ENCODE data around the gene ARNT2.
"Not testable (repeated sequence)": the region's sequence is repeated elsewhere in the genome, so short reads cannot be mapped to it uniquely, and the experiment has no call there.

Gene ARNT2

DNA sequence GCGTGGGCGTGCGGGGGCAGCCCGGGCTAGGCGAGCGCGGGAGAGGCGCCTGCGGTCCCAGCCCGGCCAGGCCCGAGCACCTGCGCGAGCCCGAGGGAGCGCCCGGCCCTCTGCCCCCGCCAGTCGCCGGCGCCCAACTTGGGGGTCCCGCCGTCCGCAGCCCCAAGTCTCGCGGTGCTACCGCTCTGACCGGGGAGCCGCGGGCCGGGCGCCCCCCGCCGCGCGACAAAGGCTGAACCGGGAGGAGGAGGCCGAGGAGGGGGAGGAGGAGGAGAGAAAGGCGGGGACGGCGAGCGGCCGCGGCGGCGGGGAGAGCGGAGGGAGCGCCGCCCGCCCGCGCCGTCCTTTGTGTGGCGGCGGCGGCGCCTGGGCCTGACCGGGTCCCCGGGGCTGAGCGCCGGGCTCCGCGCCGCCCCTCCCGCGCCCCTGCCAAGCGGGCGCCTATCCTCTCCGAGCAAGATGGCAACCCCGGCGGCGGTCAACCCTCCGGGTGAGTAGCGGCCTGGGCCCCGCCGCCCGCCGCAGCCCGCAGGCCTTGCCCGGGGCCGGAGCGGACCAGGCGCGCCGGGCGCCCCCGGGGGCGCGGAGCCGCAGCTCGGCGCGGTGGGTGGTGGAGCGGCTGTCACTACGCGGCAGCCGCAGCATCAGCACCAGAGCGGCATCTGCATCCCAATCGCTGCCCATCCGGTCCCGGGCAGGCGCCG, at the start of gene ARNT2:
TSS of gene ARNT2 (plus strand) at position 326 of the 704 bp plus-strand sequence. CDS start at position 460, 134 bp downstream.
- no peak for DNase-seq

DNA sequence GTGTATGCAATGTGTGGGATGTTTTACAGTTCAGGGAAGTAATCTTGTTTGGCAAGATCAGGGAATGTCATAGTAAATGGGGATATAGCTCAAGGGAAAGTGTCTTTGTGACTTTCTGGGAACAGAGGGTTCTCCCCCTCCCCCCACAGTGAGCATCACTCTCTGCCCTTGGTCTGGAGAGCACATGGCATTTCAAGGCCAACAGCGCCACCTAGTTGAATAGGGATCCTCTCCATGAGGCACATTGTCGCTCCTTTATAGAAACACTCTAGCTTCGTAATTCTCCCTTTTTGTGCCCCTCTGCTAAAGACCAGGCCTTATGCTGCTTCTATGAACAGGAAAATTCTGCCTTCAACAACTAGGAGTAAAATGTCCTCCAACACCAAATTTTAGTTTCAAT, 37.1 kb upstream of the ARNT2 start:
- DNase-seq = no peak

DNA sequence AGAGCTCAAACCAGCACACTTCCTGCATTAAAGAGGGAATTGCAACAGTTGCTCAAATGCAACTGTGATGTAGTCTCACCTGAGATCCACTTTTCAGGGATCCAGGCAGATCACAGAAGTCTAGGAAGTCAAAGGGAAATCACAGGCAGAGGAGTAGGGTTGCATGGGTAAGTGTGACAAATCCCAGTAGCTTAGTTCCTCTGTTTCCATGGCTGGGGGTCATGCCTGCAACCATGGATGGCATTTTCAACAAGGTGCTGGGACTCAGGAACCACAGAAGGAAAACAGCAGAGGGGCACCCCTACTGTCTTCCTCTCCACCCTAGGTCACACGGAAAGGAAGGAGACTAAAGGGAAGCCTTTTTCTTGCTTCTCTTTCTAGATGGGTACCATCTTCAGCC, 36.5 kb upstream of the ARNT2 start:
- DNase-seq = no peak

DNA sequence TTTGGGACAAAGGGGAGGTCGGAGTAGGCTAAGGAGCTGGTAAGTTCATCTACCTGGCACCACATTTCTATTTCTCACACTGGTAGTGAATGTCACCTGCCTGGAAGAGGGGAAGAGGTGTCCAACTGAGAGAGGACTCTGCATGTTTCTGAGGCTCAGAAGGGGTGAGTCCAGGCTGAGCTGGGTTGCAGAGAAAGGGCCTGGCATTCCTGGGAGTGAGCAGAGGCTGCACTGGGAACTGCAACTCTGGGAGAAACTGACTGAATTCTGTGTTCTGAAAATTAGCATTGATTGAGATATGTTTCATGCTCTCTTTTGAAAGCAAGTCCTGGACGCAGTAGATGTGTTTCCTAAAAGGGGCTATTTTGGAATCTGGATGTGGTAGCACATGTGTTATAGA, 32.3 kb upstream of the ARNT2 start:
- no peak for DNase-seq

DNA sequence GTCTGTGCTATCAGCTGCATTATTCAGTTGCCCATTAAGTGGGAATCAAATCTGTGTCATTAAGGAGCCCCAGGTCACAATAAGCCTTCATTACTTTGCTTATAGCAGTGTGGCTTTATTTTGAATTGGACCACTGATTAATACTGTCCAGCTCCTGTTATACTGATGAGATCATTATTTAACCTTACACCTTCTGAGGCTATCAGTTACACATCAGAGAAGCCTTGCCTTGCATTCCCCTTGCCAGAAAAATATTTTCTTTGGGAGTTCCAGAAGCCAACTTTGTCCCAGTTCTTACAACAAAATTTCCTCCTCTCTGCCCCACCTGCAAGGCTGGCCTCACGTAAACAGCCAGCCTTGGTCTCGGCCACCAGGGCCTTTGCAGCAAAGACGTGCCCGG, 29.7 kb upstream of the ARNT2 start:
- no peak for DNase-seq

DNA sequence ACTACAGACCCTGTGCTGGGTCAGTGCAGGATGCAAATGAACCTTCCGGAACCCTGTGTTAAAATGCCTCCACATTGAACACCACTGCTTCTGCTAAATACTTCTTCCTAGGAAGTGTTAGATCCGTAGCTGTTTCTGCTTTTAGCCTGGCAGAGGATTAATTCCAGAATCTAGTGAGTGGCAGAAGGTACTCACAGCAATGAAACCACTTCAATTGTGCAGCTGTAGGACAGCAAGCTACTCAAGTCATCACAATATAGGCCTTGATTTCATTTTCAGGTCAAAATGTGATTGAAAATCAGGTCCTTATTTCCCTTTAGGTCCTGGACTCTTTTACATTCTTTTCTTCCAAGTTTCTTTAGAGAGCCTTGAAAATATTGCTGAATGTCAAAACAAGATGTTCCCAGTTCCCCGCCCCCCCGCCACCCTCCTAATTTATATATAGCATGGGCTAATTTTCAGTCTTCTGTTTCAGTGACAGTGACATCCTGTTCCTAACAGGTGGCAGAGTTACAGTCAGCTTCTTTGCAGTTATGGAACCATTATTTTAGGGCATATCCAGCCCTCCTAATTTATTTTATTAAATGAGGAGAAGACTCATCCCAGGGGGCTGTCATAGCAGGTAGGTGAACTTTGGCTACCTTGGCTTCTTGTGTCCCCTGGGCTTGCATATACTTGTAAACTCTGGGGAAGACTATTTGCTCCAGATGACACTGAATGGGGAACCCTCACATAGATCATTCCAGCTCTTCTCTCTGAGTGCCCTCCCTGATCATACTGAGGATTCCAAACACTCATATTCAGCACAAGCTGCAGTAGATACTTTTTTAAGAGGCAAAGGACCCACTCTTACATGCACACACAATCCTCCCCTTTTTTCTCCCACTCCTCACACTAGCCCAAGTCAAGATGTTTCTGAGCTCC, 28.0 kb upstream of the ARNT2 start:
- no peak for DNase-seq

DNA sequence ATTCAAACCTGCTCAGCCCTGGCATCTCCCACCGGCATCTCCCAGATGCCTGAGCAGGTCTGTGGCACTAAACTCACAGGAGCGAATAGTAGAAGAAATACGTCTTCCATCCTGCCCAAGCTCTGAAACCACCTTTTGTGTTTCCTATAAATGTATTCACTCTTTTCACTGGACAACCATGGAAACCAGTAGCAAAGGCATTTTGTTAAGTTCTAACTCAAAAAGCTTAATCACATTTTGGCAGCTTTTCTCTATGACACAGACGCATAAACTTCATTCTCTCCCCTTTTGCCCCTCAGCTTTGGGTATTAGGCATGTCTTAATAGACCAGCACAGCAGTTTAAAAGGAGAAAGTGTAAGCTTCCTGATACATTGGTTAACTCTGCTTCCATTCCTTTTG, 24.5 kb upstream of the ARNT2 start:
- no peak for DNase-seq

DNA sequence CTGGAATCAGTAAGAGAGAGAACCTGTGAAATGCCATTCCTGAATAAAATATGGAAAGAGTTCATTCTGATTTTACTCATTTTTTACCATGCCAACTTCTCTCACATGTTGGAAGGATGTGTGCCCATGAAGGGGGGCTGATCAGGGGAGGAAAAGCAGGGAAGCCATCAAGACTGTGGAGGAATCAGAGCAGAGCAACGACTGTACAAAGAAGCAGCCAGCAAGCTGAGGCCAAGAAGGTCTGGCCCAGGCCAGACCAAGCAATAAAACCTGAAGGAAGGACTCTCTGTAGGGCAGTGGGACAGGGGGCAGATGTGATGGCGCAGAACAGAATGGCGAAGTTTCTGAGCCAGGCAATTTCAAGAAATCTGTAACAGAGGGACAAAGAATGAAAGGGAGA, 24.0 kb upstream of the ARNT2 start:
- no peak for DNase-seq

DNA sequence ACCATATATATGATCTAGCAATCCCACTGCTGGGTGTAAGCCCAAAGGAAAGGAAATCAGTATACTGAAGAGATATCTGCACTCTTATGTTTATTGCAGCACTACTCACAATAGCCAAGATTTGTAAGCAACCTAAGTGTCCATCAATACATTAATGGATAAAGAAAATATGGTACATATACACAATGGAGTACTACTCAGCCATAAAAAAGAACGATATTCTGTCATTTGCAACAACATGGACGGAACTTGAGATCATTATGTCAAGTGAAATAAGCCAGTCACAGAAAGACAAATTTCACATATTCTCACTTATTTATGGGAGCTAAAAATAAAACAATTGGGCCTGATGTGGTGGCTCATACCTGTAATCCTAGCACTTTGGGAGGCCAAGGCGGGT, 21.9 kb upstream of the ARNT2 start:
- no peak for DNase-seq

DNA sequence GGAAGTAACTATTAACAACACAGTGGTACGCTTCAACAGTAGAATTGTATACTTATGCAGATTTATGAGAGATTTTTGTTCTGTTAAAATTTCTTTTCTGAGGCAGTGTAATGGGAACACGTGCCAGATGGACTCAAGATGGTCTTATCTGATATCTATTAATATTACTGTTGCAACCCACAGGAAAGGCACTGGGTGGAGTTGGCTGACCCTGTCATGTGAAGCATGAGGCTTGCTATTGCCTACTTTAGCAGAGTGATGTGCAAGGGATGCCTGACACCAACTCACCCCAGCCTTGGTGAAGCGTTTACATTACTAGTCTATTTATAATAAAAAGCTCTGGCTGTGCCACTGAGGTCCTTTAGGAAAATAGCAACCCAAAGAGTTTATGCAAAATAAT, 19.8 kb upstream of the ARNT2 start:
- no peak for DNase-seq

DNA sequence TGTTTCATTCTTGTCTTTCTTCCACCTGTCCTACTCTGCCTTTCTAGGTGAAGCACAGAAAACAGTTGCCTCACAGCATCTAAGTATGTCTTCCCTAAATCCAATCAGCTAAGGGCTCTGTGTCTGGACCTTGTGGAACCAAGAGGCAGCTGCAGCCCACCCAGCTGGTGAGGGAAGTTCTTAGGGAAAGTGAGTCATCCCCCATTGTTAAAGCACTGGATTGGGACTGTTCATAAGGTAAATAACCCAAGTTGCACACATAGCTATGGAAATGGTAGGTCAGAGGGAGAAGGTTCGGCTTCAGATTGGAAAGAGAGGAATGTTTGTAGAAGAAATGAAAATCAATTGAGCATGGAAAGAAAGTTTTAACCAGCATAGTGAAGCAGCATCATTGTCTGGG, 18.0 kb upstream of the ARNT2 start:
- DNase-seq = no peak

DNA sequence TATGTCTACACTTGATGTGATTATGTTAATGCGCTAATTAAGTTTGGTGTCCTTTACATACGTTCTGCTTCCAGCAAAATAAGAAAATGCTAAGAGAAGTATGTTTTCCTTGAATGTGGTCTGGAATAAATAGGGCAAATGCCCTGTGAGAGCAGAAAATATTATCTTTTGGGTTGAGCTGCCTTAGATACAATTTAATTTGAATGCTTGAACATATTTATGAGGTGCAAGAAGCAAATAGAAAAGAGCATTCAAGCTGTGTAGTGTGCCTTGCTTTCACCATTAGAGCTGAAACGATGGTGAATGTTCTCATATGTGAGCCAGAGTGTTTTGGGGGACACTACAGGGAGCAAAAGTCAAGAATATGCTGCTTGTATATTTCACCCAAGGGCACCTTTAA, 15.9 kb upstream of the ARNT2 start:
- no peak for DNase-seq

DNA sequence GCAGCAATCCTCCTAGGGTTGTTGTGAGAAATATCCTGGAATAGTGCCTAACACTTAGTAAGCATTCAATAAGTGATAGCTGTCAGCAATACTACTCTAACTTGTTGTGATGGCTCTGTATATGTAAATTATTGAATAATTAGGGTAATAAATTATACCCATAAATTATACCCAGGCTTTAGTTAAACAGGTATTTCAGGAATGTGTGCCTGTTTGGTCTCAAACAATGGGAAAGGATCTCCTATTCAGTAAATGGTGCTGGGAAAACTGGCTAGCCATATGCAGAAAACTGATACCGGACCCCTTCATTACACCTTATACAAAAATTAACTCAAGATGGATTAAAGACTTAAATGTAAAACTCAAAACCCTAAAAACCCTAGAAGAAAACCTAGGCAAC, 14.8 kb upstream of the ARNT2 start:
- no peak for DNase-seq

DNA sequence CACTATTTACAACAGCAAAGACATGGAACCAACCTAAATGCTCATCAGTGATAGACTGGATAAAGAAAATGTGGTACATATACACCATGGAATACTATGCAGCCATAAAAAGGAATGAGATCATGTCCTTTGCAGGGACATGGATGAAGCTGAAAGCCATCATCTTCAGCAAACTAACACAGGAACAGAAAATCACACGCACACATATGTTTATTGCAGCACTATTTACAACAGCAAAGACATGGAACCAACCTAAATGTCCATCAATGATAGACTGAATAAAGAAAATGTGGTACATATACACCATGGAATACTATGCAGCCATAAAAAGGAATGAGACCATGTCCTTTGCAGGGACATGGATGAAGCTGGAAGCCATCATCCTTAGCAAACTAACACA, 13.2 kb upstream of the ARNT2 start:
- DNase-seq = not testable (repeated sequence)

DNA sequence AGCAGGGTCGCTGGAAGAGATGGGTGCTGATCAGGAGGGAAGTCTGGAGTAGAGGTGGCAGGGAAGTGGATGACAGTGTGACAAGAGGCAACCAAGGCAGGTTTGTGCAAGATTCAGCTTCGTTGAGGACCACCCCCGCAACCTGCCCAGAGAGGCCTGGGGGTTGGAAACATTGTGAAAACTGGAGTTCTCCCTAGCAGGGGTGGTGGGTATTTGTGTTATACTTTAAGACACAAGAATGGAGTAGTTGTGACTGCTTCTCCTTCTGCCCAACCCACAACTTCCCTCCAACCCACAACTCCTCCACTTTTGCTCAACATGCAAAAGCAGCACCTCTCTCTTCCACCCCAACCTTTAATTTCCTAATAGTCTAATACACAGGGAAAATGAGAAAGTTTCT, 8.6 kb upstream of the ARNT2 start:
- no peak for DNase-seq

DNA sequence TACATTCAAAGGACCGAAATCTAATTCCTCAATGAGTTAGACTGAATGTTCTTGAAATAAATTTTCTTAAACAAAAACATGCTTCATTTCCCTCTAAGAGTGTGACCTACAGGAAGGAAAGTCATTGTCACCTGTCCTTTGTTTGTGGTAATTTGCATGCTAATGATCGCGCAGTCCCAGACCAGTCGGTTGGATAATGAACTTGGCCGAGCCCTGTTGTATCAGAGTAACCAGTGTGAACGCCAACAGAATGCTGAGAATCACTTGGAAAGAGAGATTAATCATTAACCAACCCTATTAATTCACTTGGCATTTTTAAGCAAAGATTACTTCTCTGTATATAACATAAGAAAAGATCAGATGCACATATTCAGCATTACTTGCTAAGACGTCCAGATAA, 8.1 kb upstream of the ARNT2 start:
- DNase-seq = no peak

DNA sequence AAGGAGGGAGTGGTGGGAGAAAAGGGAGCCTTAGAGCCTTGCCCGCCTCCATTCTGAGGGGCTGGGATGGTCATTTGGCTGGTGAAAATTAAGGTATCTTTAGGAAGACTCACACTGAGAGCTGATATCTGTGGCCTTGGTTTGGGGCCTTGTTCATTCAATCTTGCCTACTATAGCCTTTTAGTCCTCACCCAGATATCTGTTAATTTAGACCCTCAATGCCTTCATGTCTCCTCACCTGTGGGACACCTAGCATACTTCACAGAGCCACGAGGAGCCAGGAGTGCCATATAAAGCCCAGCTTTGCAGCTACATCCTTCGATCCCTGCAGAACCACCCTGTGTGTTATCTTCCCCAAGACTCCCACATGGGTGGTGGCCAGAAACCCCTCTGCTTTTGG, 4.7 kb upstream of the ARNT2 start:
- DNase-seq = no peak

DNA sequence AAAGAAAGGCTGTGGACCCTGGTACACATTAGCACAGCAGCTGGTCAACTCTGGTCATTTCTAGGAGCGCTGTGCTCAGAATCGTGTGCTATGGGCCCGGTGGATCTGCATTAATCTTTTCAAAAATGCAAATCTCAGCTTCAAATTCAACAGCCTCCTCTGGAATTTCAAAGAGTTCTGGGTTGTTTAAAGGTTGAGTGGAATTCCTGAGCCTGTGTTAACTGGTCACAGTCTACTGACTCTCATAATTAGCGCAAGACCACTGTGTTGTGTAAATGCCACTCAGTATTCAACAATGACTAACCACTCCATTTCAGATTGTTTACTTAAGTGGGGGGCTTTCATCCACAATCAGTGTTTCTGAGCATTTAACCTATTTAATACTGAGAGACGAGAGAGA, 2.7 kb upstream of the ARNT2 start:
- no peak for DNase-seq

DNA sequence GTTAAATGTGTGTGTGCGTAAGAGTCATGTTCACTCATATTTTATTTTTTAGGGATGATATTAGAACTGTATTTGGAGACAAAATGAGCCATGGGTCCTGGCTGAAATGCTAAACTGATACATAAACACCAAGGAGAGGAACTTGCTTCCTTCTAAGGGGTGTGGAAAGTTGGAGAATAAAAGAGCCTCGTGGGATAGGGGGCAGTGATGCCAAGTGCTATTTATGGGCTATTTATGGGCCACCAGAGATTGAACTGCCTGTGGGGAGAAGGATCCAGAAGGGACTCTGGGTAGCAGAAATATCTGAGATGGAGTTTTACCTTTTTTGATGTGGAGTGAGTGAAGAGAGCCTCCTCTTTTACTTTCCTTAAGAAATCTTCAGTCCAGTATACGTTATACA, 1.8 kb upstream of the ARNT2 start:
- DNase-seq = no peak

DNA sequence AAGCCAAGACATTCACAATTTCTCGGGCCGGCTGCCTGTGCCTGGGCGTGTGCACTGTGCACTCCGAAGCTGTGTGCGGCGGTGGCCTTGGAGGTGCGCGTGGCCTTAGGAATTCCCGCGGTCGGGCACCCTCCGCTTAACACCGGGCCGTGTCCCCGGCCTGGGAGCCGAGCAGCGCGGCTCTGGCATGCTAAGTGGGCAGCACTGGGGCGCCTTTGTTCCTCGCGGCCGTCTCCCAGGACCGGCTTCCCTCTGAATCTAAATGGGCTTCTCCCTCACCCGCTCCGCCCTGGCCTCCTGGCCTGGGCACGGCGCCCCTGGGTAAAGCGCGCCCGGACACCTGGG, 498 bp upstream of the ARNT2 start:
- no peak for DNase-seq

DNA sequence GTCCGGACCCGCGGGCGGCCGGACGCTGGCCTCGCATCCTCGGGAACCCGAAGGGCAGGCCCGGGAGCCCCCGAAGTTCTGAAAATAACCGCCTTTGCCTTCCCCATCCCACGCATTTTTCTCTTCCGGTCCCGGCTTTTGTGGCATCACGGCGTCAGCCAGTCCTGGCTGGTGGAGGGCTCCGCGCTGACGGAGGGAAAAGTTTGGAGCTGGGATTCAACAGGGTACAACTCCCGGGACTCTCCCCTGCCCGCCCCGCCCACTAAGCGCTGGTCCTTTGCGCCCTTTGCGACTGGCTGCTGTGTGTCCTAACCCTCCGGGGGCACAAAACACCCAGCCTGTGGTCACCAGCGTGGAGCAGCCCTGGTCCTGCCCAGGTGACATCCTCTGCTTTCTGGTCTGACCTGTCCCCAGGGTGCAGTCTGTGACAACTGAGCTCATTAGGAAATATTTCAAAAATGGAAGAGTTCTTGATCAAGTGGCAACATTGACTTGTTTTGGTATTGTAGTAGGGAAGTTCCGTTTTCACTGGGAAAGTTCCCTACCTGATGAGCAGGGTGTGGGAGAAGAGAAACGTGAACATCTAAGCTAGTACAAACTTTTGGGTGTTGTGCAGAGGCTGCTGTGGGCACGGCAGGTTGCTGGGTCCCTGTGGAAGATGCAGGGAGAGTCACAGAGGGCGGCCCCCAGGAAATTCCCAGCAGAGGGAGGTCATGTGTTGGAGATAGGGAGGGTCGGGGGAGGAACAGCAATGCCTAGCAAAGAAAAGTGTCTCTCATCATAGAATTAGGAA, 775 bp downstream of the ARNT2 start:
- no peak for DNase-seq

DNA sequence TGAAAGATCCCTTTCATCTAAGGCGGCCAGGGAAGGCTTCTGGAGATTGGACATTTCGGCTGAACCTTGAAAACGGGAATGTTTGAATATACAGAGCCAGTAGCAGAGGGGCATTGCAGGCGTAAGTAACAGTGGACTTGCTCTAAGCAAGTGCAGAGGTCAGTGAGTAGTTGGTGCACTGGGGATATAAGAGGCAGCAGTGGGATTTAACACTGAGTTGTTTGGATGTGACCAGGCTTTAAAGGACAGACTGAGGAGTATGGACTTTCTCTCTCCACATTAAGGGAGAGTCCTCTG, 1.3 kb downstream of the ARNT2 start:
- no peak for DNase-seq

DNA sequence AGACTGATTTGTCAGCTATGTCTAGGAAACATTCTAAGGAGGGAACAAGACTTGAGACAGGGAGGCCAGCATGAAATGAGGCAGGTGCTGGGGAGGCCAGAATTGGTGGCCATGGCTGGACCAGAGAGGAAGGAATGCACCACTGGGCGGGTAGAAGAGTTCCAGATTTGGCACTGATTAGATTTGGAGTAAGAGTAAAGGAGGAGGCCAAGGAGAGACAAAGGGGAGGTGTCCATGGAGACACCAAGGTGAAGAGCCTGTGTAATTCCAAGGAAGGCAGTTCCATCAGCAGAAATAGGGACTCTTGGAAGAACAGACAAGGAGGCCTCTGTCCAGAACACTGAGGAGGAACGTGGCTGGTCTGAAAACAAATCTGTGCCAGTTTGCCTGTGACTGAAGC, 1.8 kb downstream of the ARNT2 start:
- DNase-seq = no peak

DNA sequence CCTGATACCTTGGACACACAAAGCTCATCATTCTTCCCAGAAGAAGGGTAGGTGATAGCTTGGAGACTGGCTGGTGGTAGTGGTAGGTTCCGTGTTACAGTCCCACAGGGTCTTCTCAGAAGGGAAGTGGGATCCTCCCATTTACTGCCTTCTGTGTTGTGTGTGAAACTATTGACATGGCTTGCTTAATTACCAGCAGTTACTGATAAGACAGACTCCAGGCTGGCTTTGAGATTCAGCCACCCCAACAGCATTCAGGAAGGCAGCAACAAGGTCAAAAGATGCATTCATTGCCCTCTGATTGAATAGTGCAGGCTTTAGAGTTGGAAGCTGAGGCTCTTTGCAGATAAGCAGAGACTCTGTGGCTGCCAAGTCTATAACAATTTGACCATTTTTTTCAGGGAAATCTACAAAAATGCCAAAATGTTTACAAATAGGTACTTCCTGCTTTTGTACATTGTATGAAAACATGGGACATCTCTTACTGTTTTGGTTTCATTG, 7.7 kb downstream of the ARNT2 start:
- no peak for DNase-seq
